GM19023 (cell line): ENCODE measurements around the gene CCNG1.
"Not testable (repeated sequence)": the region's sequence is repeated elsewhere in the genome, so short reads cannot be mapped to it uniquely, and the experiment has no call there.

Source experiments
- ATAC-seq: cut with Tn5 transposase; IDR thresholded peaks from one replicate; pipeline ENCODE4 v1.9.1; 2021; ENCODE audit warnings: mild to moderate bottlenecking, moderate library complexity; ENCODE audit not compliant: unreplicated experiment

Gene CCNG1

GRCh38 chr5:163440954-163441353 lies 3.6 kb downstream of the CCNG1 start:
- ATAC-seq = no peak

DNA sequence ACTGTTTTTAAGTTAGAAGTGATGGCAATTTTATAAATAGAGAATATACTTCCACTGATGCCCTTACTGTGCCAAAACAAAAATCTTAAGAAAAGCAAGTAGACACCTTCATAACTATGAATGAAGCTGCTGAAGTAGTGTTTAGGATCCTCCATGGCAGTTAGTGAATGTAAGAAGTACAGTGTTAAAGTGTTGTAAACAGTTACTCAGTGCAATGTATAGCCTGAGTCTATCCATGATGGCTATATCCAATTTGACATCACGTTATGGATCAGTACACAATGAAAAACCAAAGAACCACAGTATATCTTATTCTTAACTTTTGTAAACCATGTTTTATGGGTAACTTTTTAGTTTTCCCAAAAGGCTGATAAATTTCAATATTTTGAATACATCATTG lies 7.1 kb downstream of the CCNG1 start:
- no peak for ATAC-seq

DNA sequence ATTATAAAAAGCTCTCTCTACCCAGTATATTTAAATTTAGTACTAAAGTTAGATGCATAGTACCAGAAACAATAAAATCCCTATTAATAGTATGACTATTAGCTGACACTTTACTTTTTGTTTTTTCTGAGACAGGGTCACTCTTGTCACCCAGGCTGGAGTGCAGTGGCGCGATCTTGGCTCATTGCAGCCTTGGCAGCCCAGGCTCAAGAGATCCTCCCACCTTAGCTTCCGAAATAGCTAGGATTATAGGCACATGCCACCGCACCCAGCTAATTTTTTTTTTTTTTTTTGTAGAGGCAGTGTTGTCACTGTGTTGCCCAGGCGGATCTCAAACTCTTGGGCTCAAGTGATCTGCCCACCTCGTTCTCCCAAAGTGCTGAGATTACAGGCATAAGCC lies 8.0 kb downstream of the CCNG1 start:
- no peak for ATAC-seq

DNA sequence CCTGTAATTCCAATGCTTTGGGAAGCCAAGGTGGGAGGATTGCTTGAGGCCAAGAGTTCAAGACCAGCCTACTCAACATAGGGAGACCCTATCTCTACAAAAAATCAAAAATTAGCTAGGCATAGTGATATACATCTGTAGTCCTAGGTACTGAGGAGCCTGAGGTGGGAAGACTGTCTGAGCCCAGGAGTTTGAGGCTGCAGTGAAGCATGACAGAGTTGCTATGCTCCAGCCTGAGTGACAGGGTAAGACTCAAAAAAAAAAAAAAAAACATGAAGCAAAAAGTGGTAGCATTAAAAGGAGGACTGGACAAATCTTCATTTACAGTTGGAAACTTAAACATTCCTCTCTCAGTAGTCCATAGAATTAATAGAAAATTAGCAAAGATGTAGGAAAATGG lies 9.8 kb downstream of the CCNG1 start:
- no peak for ATAC-seq

GRCh38 chr5:163447875-163448274 lies 10.5 kb downstream of the CCNG1 start:
- ATAC-seq = no peak

GRCh38 chr5:163448491-163448890 lies 11.1 kb downstream of the CCNG1 start:
- ATAC-seq = no peak

DNA sequence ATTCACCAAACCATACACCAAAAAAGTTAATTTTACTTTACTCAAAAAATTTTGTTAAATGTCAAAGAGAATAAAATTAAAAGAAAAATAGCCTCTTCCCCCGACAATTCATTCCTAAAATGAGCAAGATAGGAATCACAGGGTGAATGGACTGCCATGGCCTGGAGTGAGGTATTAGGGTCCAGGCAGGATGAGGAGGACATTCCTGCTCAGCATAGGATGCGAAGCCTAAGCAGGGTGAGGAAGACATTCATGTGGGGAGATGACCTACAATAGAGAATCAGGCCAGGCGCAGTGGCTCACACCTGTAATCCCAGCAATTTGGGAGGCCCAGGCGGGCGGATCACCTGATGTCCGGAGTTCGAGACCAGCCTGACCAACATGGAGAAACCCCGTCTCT lies 14.1 kb downstream of the CCNG1 start:
- ATAC-seq = no peak

DNA sequence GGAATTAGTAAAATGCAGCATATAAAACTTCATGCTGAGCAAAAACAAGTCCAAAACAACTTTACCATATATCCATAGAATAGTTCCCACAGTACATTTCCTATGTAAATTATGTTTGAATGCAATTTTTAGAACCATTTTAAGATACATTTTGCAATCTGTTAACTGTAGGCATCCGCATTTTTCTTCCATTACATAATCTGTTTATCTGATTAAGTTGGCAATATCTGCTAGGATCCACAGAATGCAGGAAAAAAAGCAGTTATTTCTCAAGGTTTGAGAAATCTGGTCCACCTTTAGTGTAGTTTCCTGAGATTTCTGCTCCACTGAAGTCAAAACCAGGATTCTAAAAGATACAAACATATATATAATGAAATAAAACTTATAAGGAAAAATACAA lies 16.3 kb downstream of the CCNG1 start:
- no peak for ATAC-seq

- not testable (repeated sequence) for ATAC-seq
Observed at GRCh38 chr5:163455406-163455805, 18.0 kb downstream of the CCNG1 start.

- ATAC-seq = no peak
Observed at GRCh38 chr5:163456029-163456589, 18.7 kb downstream of the CCNG1 start.

DNA sequence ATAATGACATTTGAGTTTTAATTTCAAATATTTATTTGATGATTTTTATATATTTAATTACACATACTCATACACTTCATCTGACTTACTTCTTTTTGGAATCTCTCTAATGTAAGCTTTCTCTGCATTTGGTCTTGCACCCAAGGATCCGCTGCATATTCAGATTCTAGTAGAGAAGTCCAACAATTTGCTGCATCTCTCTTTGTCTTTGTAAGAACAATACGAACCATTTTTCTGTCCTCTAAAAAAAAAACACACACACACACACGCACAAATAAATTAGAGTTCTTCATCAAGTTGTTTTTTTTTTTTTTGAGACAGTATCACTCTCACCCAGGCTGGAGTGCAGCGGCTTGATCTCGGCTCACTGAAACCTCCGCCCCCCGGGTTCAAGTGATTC lies 19.4 kb downstream of the CCNG1 start:
- no peak for ATAC-seq

GRCh38 chr5:163458778-163459385 lies 21.5 kb downstream of the CCNG1 start:
- no peak for ATAC-seq

DNA sequence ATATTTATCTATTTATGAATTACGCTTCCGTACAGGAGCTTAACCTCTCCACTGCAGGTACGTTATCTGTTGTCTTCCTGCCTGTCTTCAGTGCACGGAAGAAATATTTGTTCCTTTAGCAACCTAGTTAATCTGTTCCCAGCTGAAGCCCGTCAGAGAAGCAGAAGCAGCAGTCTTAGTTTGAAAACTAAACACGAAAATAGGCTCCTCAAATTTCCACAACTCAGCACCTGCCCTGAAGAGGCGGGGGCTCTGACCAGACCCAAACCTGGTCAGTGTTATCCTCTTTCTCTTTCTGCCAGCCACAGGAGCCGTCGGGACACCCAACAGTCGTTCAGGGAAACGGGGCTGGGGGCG lies 22.0 kb downstream of the CCNG1 start:
- peak; percentile 16 for ATAC-seq

- ATAC-seq = peak; percentile 77
Observed at GRCh38 chr5:163459819-163460561, 22.6 kb downstream of the CCNG1 start, which contains the start of gene NUDCD2. Gene NUDCD2, minus strand, starts transcription at chr5:163460102. Its CDS starts 52 bp downstream, at chr5:163460050.

DNA sequence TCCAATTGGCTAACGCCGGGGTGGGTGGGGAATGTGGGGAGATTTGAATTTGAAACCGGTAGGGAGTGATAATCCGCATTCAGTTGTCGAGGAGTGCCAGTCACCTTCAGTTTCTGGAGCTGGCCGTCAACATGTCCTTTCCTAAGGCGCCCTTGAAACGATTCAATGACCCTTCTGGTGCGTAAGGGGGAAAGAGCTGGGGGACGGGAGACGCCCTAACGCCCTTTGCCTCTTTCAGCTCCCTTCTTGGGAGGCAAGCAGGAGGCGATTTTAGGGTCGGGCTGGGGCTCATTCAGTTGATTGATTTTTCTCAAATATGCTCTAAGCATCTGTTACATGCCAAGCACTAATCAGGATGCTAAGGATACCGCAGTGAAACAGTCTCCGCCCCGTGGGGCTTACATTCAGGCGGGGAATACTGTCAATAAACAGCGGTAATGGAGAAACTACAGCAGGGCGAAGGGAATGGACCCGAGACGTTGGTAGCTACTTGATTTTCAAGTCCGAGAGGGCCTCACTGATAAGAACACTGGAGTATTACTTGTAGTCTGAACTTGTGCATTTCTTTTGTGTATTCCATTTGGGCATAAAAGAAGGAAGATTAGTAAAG lies 23.3 kb downstream of the CCNG1 start, which contains the start of gene HMMR:
TSS of gene HMMR (plus strand) at position 71 of the 610 bp plus-strand sequence. CDS start at position 132, 61 bp downstream.
- no peak for ATAC-seq

GRCh38 chr5:163463063-163463435 lies 25.7 kb downstream of the CCNG1 start:
- ATAC-seq = no peak

DNA sequence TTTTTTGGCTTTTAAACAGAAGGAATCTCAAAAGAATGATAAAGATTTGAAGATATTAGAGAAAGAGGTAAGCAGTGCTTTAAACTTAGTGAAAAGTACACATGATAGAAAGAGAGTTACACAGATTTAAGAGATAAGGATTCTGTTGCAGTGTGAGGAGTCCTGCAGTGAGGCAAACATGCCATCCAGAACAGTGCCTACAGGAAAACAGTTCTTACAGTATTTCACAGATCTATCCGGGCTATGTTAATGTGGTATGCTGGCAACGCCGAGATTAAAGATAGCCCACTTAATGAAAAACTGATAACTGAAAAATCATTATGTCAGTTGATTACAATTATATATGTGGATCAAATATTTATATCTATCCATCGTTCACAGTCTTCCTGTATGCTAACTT lies 30.3 kb downstream of the CCNG1 start:
- ATAC-seq = no peak

DNA sequence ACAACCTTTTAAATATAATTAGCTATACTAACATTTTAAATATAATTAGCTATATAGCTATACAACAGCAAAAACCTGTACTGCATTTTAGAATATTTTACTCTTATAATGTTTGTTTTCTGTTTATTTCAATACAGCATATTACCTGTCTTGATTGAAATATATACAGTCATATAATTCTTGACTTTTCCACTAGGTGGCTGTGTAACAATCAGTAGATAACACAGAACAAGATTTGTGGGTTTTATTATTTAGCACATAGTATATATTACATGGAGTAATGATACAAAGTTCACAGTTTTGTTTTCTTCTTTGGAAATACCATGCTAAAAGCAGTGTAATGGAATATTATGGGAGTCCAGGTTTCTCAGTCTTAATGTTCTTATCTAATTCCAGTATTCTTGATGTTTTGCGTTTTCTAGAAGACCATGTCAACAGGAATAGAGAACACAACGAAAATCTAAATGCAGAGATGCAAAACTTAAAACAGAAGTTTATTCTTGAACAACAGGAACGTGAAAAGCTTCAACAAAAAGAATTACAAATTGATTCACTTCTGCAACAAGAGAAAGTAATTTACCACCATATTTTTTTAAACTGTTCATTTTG lies 36.3 kb downstream of the CCNG1 start:
- ATAC-seq = no peak

DNA sequence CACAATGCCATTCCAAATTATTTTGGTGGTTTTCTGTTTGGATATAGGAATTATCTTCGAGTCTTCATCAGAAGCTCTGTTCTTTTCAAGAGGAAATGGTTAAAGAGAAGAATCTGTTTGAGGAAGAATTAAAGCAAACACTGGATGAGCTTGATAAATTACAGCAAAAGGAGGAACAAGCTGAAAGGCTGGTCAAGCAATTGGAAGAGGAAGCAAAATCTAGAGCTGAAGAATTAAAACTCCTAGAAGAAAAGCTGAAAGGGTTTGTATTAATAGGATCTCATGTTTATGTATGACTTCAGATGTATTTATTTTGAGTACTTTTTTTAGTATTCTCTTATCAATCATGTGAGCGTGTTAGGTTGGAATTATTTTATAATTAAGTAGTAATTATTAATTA lies 38.0 kb downstream of the CCNG1 start:
- ATAC-seq = no peak

DNA sequence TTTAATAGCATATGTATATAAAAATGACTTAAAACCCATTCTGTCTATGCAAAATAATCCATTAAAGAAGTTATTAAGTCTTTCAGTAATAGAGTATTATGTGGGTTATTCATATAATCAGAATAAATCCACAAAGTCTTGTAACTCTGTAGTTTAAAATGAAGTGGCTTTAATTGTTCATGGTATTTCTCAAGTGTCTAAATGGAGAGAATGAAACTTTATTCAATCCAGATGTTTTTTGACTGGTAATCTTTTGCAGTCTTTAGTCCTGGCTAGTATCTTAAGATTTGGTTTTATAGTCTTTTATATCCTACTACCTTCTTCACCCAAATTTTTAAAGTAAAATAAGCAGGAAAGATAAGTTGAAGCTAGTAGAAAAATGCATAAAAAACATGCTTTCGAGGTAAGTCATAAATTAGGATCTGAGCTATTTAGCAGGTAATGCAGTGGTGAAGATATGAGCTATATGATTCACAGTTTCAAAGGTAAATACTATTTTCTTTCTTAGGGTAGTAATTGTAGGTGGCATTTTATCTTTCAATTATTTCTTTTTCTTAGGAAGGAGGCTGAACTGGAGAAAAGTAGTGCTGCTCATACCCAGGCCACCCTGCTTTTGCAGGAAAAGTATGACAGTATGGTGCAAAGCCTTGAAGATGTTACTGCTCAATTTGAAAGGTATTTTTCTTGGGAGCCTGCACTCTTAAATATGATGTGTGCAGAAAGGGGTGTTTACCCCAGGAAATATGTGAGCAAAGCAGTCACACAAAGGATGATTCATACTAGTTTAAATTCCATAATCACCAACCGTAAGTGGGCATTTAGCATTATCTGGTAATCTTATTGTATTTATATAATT lies 41.0 kb downstream of the CCNG1 start:
- no peak for ATAC-seq

DNA sequence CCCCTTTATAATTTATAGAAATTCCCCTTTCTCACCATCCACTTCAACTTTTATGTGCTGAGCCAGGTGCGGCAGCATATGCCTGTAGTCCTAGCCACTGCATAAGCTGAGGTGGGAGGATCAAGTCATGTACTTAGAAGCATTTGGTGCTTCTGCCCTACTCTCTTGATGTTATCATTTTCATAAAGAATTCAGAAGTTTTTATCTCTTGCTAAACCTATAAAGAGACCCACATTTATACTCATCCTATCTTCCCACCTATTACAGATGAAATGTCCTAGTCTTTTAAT lies 41.5 kb downstream of the CCNG1 start:
- no peak for ATAC-seq
